Kasumi-1 (cell line): ENCODE results near the gene KRTAP16-1.
"Not testable (repeated sequence)": the region's sequence is repeated elsewhere in the genome, so short reads cannot be mapped to it uniquely, and the experiment has no call there.

Source experiments
- DNase-seq, 2 experiments: peaks; one replicate each; lab custom pipeline; 2025; lab: John Stamatoyannopoulos, UW

Gene KRTAP16-1

DNA sequence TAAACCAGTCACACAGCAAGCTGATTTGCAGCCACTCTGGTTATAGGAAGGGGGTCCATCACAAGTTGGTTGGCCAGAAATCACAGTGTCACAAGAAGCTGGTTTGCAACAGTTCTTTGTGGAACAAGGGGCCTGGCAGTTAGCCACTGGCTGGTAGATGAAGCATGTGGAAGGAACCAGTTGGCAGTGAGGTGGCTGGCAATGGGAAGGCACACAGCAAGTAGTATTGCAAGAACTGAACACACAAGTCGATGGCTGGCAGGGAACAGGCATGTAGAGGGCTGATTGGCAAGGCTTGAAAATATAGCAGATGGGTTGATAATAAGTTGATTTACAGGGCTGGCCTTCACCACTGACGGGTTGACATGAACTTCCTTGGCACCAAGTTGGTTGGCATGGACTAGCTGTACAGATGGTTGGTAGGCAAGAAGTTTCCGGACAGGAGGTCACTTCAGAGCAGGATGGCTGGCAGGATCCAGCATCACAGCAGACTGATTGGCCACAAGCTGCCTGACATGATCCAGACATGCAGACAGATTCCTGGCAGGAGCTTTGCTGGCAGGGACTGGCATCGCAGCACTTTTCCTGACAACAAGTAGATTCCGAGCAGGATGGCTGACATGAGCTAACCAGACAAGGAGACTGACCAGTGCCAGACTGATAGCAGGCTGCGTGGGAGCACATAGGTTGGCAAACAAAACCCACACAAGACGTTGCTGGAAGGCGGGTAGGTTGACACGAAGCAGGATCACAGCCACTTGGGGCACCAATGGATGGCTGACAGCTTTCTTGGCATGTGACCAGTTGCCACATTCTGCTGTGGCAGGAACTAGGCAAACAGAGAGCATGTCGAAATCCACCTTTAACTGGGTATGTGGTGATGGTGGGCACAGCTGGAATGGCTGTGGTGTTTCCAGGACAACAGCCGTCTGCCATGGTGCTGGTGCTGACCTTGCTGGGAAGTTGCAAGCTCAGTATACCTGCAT, 6.9 kb downstream of the KRTAP16-1 start, which contains the start of gene KRTAP29-1:
Gene KRTAP29-1, minus strand, starts transcription at position 936 of the 986 bp plus-strand sequence. Its CDS starts 0 bp downstream, at position 936.
- DNase-seq = no peak

DNA sequence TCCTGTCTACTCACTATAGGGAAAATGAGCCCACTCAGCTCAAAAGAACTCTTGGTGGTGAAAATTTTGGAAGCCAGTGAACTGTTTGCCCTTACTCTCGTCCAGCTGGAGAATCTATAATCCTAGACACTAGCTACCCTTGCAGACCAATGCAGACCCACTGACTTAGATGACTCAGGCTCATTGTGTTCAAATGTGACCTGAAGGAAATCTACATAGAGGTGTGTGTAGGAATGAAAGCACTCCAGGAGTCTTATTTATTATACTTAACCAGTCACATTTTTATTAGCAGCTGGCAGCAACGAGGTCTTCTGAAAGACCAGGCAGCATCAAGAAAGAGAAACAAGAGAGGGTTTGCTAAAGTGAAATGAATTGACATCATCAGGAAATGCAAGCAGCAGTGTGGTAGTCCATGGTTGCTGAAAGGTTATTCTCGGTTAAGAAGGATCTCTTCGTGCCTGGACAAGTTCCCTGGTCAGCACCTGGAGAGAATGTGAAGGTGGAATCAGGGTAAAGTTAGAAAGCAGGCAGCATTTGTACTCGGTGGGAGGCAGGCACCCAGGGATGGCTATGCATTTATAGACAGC, 7.8 kb downstream of the KRTAP16-1 start:
- no peak for DNase-seq

DNA sequence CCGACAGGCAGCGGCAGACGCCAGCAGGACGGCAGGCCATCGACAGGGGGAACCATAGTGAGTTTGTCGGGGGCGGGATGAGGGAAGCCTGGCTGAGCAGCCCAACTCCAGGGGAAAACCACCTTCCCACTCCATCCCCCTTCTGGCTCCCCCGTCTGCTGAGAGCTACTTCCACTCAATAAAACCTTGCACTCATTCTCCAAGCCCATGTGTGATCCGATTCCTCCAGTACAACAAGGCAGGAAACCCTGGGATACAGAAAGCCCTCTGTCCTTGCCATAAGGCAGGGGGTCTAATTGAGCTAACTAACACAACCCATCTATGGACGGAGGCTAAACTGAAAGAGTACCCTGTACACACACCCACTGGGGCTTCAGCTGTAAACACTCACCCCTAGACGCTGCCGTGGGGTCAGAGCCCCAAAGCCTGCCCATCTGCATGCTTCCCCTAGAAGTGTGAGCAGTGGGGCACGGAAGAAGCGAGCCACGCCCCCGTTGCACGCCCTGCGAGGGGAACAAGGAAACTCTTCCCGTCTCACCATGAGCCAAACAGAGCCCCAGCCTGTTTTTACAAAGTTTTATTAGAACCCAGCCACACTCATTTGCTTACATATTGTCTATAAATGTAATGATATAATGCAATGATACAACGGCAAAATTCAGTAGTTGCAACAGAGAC, 10.5 kb downstream of the KRTAP16-1 start:
- no peak for DNase-seq

DNA sequence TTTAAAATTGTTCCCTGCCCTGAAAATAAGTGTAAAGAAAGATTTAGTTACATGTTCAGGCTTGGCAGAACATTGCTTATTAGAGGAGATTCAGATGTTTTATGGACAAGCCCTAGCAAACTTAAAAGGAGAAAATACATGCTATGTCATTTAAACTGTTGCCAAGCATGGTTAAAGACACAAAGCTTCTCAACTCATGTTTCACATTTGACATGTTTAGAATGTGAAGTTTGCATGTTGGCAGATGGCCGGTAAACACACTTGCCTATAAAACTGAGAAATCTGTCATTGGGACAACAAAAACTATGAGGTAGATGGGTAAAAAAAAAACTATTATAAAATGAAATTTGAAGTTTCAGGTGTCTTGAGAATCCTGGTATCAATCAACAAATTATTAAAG, 12.3 kb downstream of the KRTAP16-1 start:
- no peak for DNase-seq

DNA sequence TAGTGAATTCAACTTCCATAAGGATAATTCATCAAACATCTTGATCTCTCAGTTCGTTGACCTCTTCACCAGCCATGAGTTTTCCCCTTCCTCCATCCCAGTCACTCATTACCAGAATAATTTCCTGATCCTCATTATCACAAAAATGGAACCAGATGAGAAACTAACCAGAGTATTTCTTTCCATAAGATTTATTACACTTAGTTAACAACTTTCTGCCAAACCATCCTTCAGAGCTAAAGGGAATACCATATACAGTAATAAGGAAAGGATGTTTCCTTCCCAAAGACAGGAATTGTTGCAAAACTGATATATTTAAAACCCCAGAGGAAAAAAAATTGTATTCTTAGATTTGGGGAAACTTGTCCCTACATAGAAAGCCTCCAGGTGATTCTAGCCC, 15.1 kb downstream of the KRTAP16-1 start:
- no peak for DNase-seq

DNA sequence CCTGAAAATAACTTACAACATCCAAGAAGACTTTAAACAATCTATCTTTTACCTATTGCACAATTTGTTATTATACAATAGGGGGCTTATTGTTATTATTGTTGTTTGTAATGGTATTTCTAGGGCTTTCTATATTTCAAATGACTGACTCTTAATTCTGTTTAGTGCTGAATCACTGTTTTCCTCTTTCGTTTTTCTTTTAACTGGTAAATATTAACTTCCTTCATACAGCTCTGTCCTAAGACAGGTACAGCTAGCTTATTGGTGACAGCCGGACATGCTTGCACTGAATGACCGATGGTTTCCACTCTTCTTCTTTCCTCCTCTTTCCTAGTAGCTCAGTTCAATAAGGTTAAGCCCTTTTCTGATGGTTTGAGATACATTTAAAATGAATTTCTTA, 22.1 kb downstream of the KRTAP16-1 start:
- DNase-seq = no peak

DNA sequence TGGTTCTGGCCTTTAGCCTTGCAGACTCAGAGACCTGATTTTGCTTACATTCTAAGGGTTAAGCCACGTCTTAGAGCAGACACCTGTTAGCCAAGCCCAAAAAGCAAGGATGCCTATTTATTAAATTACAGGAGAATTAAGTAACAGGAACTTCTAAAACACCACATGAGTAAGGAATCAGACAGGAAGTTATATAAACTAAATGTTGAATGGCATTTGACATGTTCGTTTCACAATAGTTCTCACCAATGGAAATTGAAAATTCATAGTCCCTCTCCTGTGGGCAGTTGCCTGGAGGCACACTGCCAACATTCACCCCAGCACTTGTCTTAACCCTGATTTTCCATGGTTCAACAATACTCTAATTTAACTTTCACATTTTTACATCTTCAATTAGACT, 24.6 kb downstream of the KRTAP16-1 start:
- DNase-seq = no peak

DNA sequence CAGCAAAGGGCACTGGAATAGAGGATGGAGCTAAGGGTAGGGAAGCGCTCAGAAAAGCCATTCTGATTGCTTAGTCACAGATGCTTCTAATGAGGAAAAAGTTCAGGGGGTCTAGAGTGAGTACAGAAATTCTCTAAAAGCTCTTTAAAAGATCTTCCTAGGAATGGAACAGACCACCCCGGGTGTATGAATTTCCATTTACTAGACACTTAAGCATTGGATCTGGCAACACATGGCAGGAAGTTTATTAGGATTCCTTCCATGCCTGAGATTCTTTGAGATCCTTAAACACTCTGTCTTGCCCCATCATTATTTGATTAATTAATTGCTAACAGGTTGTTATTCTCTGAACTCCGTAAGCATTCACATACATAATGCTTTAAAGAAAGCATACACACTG, 25.1 kb downstream of the KRTAP16-1 start:
- DNase-seq = no peak

DNA sequence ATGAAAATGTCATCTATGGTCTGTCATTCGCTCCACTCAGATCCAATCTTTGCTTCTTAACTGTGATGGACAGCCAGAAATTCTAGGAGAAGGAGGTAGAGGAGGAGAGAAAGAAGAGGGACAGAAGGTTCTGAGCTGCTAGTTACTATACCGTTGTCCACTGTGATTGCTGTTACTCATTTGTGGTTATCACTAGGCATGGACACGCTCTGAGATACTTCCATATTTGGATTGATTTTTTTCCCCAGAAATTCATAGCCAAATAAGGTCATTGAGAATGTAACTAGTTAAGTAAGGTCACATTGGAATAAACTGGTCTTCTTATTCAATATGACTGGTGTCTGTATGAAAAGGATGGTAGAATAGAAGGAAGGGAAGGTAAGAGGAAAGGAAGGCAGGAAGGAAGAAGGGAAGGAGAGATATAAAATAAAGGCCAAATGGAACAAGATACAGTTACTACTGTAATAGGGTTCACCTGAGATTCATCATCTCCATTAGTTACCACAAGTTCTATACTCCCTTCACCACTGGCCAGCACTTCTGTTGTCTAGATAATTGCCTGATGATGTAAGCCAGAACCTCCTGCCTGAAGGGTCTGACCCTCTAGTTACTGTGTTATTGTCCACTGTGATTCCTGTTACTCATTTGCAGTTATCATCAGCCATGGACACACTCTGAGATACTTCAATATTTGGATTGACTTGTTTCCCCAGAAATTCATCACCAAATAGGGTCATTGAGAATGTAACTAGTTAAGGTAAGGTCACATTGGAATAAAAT, 30.7 kb downstream of the KRTAP16-1 start:
- no peak for DNase-seq

DNA sequence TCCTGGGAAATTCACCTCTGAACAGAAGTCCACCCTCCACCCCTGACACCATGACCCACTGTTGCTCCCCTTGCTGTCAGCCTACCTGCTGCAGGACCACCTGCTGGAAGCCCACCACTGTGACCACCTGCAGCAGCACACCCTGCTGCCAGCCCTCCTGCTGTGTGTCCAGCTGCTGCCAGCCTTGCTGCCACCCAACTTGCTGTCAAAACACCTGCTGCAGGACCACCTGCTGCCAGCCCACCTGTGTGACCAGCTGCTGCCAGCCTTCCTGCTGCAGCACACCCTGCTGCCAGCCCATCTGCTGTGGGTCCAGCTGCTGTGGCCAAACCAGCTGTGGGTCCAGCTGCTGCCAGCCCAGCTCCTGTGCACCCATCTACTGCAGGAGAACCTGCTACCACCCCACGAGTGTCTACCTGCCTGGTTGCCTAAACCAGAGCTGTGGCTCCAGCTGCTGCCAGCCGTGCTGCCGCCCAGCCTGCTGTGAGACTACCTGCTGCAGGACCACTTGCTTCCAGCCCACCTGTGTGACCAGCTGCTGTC, 33.4 kb downstream of the KRTAP16-1 start, which contains the start of gene KRTAP9-7:
Gene KRTAP9-7, plus strand, starts transcription at position 51 of the 543 bp plus-strand sequence. Its CDS starts 0 bp downstream, at position 51.
- not testable (repeated sequence) for DNase-seq

DNA sequence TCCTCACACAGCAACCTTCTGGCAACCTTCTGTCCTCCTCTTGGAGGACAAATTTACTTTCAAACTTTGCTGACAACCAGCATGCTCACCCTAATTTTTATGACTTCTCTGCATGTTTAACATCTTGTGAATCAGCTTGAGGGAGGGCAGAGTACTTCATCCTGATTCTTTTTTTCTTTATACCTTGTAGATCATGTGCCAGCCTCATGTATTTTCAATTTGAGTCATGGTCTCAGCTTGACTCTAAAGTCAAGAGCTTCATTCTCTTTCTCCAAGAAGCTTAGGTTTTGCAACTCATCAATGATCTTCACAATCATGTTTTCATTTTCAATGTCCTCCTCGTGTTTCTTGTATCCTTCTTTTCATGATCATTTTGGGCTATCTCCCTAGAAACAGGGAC, 37.3 kb downstream of the KRTAP16-1 start:
- no peak for DNase-seq

DNA sequence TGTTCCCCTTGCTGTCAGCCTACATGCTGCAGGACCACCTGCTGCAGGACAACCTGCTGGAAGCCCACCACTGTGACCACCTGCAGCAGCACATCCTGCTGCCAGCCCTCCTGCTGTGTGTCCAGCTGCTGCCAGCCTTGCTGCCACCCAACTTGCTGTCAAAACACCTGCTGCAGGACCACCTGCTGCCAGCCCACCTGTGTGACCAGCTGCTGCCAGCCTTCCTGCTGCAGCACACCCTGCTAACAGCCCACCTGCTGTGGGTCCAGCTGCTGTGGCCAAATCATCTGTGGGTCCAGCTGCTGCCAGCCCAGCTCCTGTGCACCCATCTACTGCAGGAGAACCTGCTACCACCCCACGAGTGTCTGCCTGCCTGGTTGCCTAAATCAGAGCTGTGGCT, 37.8 kb downstream of the KRTAP16-1 start:
- DNase-seq = not testable (repeated sequence)

DNA sequence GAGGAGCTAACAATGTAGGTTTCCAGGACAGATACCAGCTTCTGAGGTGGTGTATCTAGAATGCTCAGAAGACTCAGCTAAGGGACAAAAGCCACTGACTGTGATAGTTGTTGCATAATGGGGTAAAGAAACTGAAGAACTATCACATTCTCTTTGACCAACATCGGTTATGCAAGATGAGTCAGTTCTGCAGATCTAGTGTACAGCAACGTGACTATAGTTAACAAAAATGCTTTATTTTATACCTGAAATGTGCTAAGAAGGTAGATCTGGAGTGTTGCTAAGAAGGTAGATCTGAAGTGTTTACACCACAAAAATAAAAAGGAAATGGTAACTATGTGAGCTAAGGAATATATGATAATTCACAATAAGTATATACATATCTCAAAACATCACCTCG, 41.4 kb downstream of the KRTAP16-1 start:
- no peak for DNase-seq

DNA sequence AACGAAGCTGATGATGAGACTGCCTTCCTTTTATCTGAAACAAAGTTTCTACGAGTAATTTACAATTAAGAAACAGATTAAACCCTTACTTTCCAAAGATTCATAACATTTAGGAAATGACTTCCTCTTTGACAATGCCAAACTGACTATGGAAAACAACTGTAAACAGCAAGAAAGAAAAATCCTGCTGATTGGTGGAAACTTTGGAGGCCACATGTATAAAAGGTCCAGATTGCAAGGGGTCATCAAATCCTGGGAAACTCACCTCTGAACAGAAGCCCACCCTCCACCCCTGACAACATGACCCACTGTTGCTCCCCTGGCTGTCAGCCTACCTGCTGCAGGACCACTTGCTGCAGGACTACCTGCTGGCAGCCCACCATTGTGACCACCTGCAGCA, 44.0 kb downstream of the KRTAP16-1 start, which contains the start of gene KRTAP9-6:
Gene KRTAP9-6, plus strand, starts transcription at position 301 of the 400 bp plus-strand sequence. Its CDS starts 0 bp downstream, at position 301.
- DNase-seq = no peak

DNA sequence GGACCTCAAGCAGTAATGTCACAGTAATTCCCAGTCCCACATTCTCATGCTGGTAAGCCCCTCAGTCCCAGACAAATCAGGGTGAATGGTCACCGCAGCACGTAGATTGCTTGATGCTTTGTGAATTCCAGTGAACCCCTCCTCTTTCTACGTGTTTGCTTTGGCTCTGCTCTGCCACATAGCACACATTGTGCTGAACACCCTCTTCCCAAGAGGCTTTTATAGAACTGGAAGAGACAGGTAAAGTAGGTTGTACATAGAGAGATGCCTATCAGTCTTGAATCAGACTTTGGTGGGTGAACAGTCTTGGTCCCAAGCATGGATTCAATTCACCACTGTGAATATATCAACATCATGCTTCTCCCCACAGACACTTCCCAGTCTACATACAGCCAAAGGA, 44.5 kb downstream of the KRTAP16-1 start:
- no peak for DNase-seq

DNA sequence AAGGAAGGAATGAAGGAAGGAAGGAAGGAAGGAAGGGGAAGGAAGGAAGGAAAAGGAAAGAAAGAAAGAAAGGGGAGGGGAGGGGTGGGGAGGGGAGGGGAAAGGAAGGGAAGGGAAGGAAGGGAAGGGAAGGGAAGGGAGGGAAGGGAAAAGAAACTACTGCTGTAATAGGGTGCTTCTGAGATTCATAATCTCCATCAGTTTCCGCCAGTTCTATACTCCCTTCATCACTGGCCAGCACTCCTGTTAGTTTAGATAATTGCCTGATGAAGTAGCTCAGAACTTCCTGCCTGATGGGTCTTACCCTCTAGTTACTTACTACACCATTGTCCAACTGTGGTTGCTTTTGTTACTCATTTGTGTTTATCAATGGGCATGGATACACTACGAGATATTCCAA, 45.9 kb downstream of the KRTAP16-1 start:
- no peak for DNase-seq

DNA sequence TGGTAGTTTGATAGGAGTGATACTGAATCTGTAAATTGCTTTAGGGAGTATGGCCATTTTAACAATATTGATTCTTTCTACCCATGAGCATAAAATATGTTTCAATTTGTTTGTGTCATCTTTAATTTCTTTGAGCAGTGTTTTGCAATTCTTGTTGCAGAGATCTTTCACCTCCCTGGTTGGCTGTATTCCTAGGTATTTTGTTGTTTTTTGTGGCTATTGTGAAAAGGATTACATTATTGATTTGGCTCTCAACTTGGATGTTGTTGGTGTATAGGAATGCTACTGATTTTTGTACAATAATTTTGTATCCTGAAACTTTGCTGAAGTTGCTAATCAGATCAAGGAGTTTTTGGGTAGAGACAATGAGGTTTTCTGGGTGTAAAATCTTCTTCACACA, 50.7 kb downstream of the KRTAP16-1 start:
- DNase-seq = no peak
